A549 treated with DMSO at 1 μM for 4 hours (cell line): ENCODE measurements around the gene TMEM18. TPM values are rescaled to one million over a fixed set of nuclear protein-coding genes. Genes with fewer than 3 reads are reported as not detected.

ENCODE experiments used
- total RNA-seq: library from RNA; stranded (reverse); fragments of 200-300 nt; extraction: Qiagen RNA extraction; gene quantifications from 5 replicates; pipeline ENCODE4 v1.2.3, GENCODE V29; 2022; ENCODE audit warnings: low read depth

TMEM18 gene
- 32.7 to 50.6 TPM (median 45.9 TPM) in 5 replicates for total RNA-seq

GRCh38 chr2:677056-677958, at the start of gene TMEM18:
Gene TMEM18, minus strand, starts transcription at chr2:677406. Its CDS starts 61 bp downstream, at chr2:677345.

